ENCODE results near the gene USH1C. TPM values are rescaled to one million over a fixed set of nuclear protein-coding genes. Genes with fewer than 3 reads are reported as not detected.

USH1C gene
- total RNA-seq, 1 donor from 2014 or later: not detected

GRCh38 chr11:17533341-17533740 lies 10.9 kb downstream of the USH1C start:
- intact Hi-C loops (cut with DNase I): no loop called here
- no peaks in the 10 kb centered on the region for H3K27me3 ChIP-seq
- no peaks in the 10 kb centered on the region for H3K36me3 ChIP-seq
- no peak overlapping the region for H3K27ac ChIP-seq
- no peaks in the 10 kb centered on the region for H3K4me1 ChIP-seq
- no peaks in the 10 kb centered on the region for H3K9me3 ChIP-seq
- DNase-seq: no peak
- no peak overlapping the region for H3K4me3 ChIP-seq
- ATAC-seq: no peak
- TF ChIP-seq CTCF (IDR thresholded peaks at IDR 0.05): no peak

- ATAC-seq: no peak
Observed at GRCh38 chr11:17532784-17533183, 11.4 kb downstream of the USH1C start.

GRCh38 chr11:17531636-17532113 lies 12.5 kb downstream of the USH1C start:
- H3K27ac ChIP-seq: no peak overlapping the region
- no peaks in the 10 kb centered on the region for H3K9me3 ChIP-seq
- TF ChIP-seq CTCF (IDR thresholded peaks at IDR 0.05): no peak
- DNase-seq: no peak
- no peaks in the 10 kb centered on the region for H3K4me1 ChIP-seq
- H3K36me3 ChIP-seq: no peaks in the 10 kb centered on the region
- no peaks in the 10 kb centered on the region for H3K27me3 ChIP-seq
- H3K4me3 ChIP-seq: no peak overlapping the region
- ATAC-seq: no peak
- intact Hi-C loops (cut with DNase I): no loop called here

More at GRCh38 chr11:17532784-17533183, 11.4 kb downstream of the USH1C start:
- TF ChIP-seq CTCF (IDR thresholded peaks at IDR 0.05): no peak
- Histone ChIP-seq H3K4me3 (no peak overlapping the region), H3K36me3 (no peaks in the 10 kb centered on the region), H3K4me1 (no peaks in the 10 kb centered on the region), H3K27me3 (no peaks in the 10 kb centered on the region), H3K9me3 (no peaks in the 10 kb centered on the region), H3K27ac (no peak overlapping the region)
- intact Hi-C loops (cut with DNase I): no loop called here
- no peak for DNase-seq

- intact Hi-C loops (cut with DNase I): no loop called here
- ATAC-seq: no peak
- H3K27me3 ChIP-seq: no peaks in the 10 kb centered on the region
- TF ChIP-seq CTCF (IDR thresholded peaks at IDR 0.05): no peak
- H3K36me3 ChIP-seq: no peaks in the 10 kb centered on the region
- no peak overlapping the region for H3K4me3 ChIP-seq
- H3K9me3 ChIP-seq: no peaks in the 10 kb centered on the region
- no peaks in the 10 kb centered on the region for H3K4me1 ChIP-seq
- H3K27ac ChIP-seq: no peak overlapping the region
- no peak for DNase-seq
Observed at GRCh38 chr11:17531071-17531600, 13.1 kb downstream of the USH1C start.

GRCh38 chr11:17529844-17530185 lies 14.4 kb downstream of the USH1C start:
- Histone ChIP-seq H3K9me3 (no peaks in the 10 kb centered on the region), H3K4me1 (no peaks in the 10 kb centered on the region), H3K27ac (no peak overlapping the region), H3K27me3 (no peaks in the 10 kb centered on the region), H3K4me3 (no peak overlapping the region), H3K36me3 (no peaks in the 10 kb centered on the region)
- no peak for ATAC-seq
- TF ChIP-seq CTCF (IDR thresholded peaks at IDR 0.05): no peak
- no peak for DNase-seq
- intact Hi-C loops (cut with DNase I): no loop called here
